Stimulated activated CD8-positive, alpha-beta memory T cell treated with anti-CD3 and anti-CD28 coated beads, Interleukin-7, amount 100 ng/mL, for 24 hours (primary cell): ENCODE data around the gene TMTC2.

Source experiments
- DNase-seq: peaks from one replicate; pipeline ENCODE4 v3.0.0-alpha.2; 2020; ENCODE audit warnings: low read depth

Gene TMTC2

DNA sequence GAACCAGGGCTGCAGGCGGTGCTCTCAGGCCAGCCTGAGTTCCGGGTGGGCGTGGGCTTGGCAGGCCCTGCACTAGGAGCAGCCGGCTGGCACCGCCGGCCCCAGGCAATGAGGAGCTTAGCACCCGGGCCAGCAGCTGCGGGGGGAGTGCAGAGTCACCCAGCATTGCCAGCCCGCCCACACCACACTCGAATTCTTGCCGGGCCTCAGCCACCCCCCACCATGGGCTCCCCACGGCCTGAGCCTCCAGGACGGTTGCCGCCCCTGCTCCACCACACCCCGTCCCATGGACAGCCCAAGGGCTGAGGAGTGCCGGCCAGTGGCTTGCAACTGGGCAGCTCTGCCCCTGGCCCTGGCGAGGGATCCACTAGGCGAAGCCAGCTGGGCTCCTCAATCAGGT, 453.4 kb downstream of the TMTC2 start:
- no peak for DNase-seq

DNA sequence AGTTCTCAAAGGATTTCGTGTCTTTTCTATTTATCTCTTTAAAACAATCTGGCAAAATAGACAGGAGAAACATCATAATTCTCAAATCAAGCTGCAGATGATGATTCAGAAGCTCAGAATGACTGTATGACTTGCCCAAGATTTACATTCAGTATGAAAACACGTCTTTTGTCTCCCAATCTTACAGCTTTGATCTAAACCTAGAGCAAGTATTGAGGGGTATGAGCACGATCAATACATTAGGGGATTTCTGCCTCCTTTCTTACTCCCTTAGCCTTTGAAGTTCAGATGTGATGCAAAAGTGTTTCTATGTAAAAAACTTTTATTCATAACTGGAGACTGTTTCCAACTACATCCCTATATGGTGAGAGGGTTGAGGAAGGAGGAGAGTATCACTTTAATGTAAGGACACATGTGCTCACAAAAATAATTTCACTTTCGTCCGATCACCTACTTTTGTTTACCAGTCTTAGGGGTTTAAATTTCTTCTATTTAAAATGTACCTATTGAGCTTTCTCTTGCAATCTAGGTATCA, 454.8 kb downstream of the TMTC2 start:
- DNase-seq, result no peak

DNA sequence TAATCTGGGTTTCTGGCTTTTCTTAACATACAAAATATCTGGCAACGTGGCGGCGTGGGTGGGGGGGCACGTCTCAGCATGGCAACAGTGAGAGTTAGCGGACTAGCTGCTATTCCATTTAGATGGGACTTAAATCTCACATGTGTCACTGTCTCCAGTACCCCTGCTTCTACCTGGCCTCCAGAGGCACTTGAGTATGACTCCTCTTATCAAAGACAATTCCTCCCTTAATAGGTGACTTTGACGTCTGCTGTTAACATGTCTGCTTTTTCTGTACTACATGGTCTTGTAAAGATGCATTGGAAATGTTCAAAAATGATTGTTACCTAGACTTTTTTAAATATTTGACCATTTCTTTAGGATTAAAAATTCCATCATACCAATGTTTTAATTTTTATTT, 456.2 kb downstream of the TMTC2 start:
- DNase-seq, result no peak

DNA sequence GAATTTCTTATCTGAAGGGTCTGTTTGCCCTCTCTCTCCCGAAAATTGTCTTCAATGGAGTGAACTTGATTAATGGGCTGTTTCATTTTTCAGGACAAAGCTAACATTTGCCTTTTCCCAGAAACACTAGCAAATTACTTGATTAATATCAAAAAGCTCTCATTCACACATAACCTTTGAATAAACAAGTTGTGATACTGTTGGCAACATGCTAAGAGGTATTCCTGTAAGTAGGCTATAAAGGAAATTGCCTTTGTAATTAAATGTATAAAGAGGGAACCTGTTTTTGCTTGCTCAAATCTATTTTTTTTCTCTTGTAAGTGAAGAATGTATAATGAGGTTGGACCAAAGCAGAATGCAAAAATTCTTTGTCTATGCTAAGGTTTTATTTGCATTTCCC, 457.2 kb downstream of the TMTC2 start:
- no peak for DNase-seq

DNA sequence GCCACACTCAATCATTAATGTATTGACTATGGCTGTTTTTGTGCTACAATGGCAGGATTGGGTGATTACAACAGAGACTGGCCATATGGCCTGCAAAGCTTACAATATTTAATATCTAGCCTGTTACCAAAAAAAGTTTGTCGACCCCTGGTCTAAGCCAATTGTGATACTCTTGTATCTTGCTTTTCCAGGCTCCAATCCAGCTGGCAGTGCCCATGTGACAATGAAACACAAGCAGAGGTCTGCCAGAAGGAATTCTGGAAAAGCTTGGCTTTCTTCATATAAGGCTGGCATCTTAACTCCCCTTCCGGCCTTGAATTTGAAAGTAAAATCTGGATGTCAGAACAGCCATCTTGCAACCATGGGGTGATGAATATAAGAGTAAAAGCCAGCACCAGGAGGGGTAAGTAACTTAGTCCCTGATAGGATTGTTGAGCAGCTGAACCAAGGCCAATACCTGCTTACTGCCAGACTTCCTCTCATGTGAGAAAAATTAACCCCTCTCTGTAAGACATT, 458.7 kb downstream of the TMTC2 start:
- no peak for DNase-seq

GRCh38 chr12:83147341-83147740, 460.6 kb downstream of the TMTC2 start:
- no peak for DNase-seq

DNA sequence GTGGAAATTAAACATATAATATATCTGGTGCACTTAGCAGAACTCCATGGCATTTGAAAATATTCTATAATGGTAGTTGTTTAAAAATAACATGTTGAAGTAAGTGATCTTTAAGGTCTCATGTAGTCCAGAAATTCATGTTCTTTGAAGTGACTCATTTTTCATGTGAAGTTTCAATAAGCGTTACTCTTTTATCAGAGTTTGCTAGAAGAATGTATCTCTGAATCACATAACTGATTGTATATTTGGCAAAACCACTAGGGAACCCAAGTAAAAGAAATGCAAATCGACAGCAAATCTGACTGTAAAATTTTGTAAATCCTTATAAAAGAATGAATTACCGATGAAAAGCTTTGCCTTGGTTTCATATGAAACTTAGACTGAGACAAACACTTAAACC, 463.3 kb downstream of the TMTC2 start:
- no peak for DNase-seq

DNA sequence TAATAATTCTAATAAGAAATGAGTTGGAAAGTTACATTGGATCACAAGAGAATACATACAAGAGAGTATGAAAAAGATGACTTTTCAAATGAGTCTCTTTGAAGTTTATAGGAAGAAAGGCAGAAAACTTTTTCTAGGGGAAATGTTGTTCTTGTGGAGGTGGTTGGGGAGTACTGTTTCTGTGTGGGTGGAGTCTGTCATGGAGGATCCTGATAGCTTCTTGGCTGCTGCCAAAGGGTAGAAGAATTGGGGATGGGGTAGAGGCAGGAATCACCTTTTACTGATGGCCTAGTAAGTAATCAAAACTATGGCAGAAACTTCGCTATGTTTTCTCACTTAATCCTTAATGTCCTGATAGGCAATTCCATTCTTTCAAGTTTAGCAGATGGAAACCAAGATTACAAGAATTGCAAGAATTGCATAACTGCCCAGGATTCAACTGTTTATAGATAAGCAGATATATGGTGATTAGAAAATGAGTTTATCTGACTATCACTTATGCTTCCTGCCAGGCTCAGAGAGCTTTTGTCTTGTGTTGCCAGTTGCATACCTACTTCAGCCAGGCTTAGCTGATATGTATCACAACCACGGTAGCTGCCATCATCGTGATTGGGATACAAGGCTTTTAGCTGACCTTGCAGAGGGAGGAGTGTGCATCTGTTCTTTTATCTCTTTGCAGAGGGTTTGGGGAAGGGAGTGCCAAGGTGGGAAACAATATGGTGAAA, 463.9 kb downstream of the TMTC2 start:
- DNase-seq, result no peak

GRCh38 chr12:83153177-83153576, 466.5 kb downstream of the TMTC2 start:
- no peak for DNase-seq

DNA sequence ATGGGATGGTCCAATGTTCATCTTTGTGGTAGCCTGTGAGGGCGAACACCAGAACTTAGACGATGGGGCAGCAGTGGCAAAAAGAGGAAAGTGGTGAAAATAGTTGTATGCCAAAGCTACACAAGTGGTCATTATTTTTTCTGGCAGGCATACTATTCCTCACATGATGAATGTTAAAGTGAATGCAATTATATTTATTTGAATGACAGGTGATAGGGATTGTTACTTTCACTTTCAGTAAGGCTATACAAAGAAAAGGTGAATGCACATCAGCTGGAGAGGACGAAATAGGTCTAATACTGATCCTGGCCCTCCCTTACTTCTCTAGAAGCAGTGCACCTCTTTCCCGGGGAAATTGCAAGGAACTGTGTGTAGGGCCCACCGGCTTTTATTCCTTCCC, 470.1 kb downstream of the TMTC2 start:
- no peak for DNase-seq

- no peak for DNase-seq
Observed at GRCh38 chr12:83157604-83158003, 470.9 kb downstream of the TMTC2 start.

- DNase-seq, result no peak
Observed at GRCh38 chr12:83158613-83159207, 472.0 kb downstream of the TMTC2 start.

DNA sequence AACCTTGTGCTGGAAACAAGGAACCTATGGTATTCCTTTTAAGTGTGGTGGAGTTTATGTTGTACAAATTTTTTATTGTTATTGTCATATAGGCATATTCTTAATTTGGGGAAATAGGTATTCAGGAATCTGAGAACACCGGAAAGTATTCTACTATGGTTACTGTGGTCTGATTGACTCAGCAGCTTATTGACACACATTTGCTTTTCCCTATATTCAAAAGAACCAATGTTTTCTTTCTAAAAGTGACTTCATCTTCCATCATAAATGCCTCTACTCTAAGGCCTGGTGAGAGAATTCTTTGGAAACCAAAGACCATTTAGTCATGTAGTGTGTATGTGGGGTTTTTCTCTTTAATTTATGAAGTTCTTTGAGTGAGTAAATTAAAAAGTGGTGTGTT, 474.8 kb downstream of the TMTC2 start:
- DNase-seq, result no peak

DNA sequence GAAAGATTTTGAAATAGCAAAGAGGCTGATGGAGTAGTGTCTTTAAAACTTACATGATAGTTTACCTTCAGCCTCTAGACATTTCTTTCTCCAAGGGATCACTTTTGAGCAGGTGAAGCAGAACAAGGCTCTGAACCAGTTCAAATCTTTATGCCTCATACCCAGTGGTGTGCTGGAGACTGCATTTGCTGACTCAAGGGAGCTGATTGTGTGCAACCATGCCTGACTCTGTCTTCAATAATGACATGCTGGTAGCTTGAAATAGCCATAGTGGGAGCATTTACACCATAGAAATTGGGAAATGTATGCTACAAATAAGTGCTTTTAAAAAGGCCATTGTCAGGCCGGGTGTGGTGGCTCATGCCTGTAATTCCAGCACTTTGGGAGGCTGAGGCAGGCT, 482.0 kb downstream of the TMTC2 start:
- no peak for DNase-seq

- no peak for DNase-seq
Observed at GRCh38 chr12:83172441-83172840, 485.7 kb downstream of the TMTC2 start.

DNA sequence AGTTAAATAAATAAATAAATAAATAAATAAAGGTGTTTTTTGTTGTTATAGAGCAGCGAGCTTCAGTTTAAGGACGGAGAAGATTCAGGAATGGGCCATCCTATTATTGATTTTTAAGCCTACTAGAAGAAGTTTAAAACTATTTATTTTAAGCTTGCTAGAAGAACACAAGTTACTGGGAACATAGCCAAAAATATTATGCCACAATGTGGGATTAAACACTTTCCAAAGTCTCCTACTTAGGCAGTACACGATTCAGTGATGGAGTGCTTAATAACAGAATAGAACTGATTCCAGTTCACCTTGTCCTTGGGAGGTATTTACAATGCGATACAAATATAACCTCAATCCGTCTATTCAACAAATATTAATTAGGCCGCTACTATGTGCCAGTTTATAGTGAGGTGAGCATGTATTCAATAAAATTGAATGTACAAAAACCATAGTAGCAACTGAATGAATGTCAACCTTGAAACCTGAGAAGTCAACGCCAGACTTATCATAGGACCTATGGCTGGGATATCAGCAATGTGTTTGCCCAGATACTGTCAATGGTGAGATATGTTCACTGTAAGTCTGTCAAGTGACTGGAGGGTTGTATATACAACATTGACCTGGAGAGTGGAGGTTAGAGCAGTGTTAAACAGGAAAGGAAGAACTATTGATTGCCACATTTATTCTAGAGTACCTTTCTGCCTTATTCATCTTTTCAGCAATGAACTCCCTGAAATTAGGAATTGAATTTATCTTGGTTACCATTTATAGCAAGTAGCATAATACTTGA, 486.4 kb downstream of the TMTC2 start:
- no peak for DNase-seq

GRCh38 chr12:83179999-83180398, 493.3 kb downstream of the TMTC2 start:
- no peak for DNase-seq

GRCh38 chr12:83181074-83181473, 494.4 kb downstream of the TMTC2 start:
- DNase-seq, result no peak

DNA sequence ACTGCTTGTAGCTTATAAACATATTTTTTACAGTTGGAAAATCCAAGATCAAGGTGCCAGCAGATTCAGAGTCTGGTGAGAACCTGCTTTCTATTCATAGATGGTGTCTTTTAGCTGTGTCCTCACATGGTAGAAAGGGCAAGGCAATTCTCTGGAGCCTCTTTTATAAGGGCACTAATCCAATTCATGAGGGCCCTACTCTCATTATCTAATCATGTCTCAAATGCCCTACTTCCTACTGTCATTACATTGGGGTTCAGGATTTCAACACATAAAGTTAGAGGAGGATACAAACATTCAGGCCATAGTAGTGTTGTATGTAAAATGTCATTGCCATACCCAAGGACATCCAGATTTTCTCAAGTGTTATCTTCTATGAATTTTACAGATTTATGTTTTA, 496.4 kb downstream of the TMTC2 start:
- DNase-seq, result no peak
